GM19025 (cell line): ENCODE data around the gene FBXL20.
"Not testable (repeated sequence)": the region's sequence is repeated elsewhere in the genome, so short reads cannot be mapped to it uniquely, and the experiment has no call there.

Experiments
- ATAC-seq: cut with Tn5 transposase; IDR thresholded peaks from one replicate; pipeline ENCODE4 v1.9.1; 2021; ENCODE audit warnings: mild to moderate bottlenecking, low read depth, moderate library complexity; ENCODE audit not compliant: unreplicated experiment

FBXL20 gene

GRCh38 chr17:39385040-39385439, 16.4 kb downstream of the FBXL20 start:
- ATAC-seq: no peak

GRCh38 chr17:39380144-39380543, 21.3 kb downstream of the FBXL20 start:
- no peak for ATAC-seq

- no peak for ATAC-seq
Observed at GRCh38 chr17:39376434-39376833, 25.0 kb downstream of the FBXL20 start.

- ATAC-seq: not testable (repeated sequence)
Observed at GRCh38 chr17:39367805-39368204, 33.6 kb downstream of the FBXL20 start.

GRCh38 chr17:39365872-39366271, 35.6 kb downstream of the FBXL20 start:
- ATAC-seq: no peak

- ATAC-seq: no peak
Observed at GRCh38 chr17:39365242-39365641, 36.2 kb downstream of the FBXL20 start.

- no peak for ATAC-seq
Observed at GRCh38 chr17:39364236-39365025, 37.0 kb downstream of the FBXL20 start.

GRCh38 chr17:39361064-39361463, 40.4 kb downstream of the FBXL20 start:
- ATAC-seq: no peak

GRCh38 chr17:39360537-39360936, 40.9 kb downstream of the FBXL20 start:
- ATAC-seq: no peak

GRCh38 chr17:39359994-39360393, 41.4 kb downstream of the FBXL20 start:
- ATAC-seq: no peak

GRCh38 chr17:39357986-39358385, 43.4 kb downstream of the FBXL20 start:
- ATAC-seq: no peak

GRCh38 chr17:39357488-39357887, 43.9 kb downstream of the FBXL20 start:
- no peak for ATAC-seq

- no peak for ATAC-seq
Observed at GRCh38 chr17:39352986-39353385, 48.4 kb downstream of the FBXL20 start.

GRCh38 chr17:39352511-39352910, 48.9 kb downstream of the FBXL20 start:
- ATAC-seq: no peak

- no peak for ATAC-seq
Observed at GRCh38 chr17:39351508-39351907, 49.9 kb downstream of the FBXL20 start.

- ATAC-seq: no peak
Observed at GRCh38 chr17:39349246-39349645, 52.2 kb downstream of the FBXL20 start.

GRCh38 chr17:39346863-39347262, 54.6 kb downstream of the FBXL20 start:
- not testable (repeated sequence) for ATAC-seq

GRCh38 chr17:39341541-39341940, 59.9 kb downstream of the FBXL20 start:
- no peak for ATAC-seq

GRCh38 chr17:39340731-39341130, 60.7 kb downstream of the FBXL20 start:
- no peak for ATAC-seq

GRCh38 chr17:39339272-39339671, 62.2 kb downstream of the FBXL20 start:
- ATAC-seq: no peak

GRCh38 chr17:39337649-39338048, 63.8 kb downstream of the FBXL20 start:
- not testable (repeated sequence) for ATAC-seq

- no peak for ATAC-seq
Observed at GRCh38 chr17:39335704-39336223, 65.7 kb downstream of the FBXL20 start.
